Calu3 (cell line): Measurements from ENCODE around the gene SPSB3. TPM values are rescaled to one million over a fixed set of nuclear protein-coding genes. Genes with fewer than 3 reads are reported as not detected.
A peak's percentile ranks its signal among the peaks of the same experiment; 100 is the strongest.

Experiments used
- BruUV-seq: library from RNA; stranded (reverse); fragments of 400-500 nt; replicated peaks from 2 replicates; lab custom pipeline; 2021; lab: Mats Ljungman, UMichigan
- CTCF ChIA-PET: fragments of 300-600 bp; sonication (Branson Sonifier 250); formaldehyde crosslinking; loops from one replicate; lab custom pipeline; 2022; ENCODE audit warnings: antibody characterized with exemption; lab: Charles Lee
- DNase-seq: peaks from one replicate; pipeline ENCODE4 v3.0.0; 2022
- H3K27ac Mint-ChIP-seq: one replicate; pipeline ENCODE4 v1.8.0; 2022; ENCODE audit warnings: mixed read lengths; ENCODE audit not compliant: unreplicated experiment
- H3K27me3 Mint-ChIP-seq: one replicate; pipeline ENCODE4 v1.8.0; 2022; ENCODE audit warnings: mixed read lengths; ENCODE audit not compliant: unreplicated experiment
- H3K36me3 Mint-ChIP-seq: one replicate; pipeline ENCODE4 v1.8.0; 2022; ENCODE audit warnings: mild to moderate bottlenecking, moderate library complexity, mixed read lengths; ENCODE audit not compliant: insufficient read depth, unreplicated experiment
- H3K4me1 Mint-ChIP-seq: one replicate; pipeline ENCODE4 v1.8.0; 2022; ENCODE audit warnings: mild to moderate bottlenecking, low read depth, mixed read lengths; ENCODE audit not compliant: unreplicated experiment
- H3K4me3 Mint-ChIP-seq: one replicate; pipeline ENCODE4 v1.8.0; 2022; ENCODE audit warnings: mild to moderate bottlenecking, low read depth, moderate library complexity, mixed read lengths; ENCODE audit not compliant: unreplicated experiment
- H3K9me3 Mint-ChIP-seq: one replicate; pipeline ENCODE4 v1.8.0; 2022; ENCODE audit warnings: low read depth, mixed read lengths; ENCODE audit not compliant: unreplicated experiment
- intact Hi-C: fragments of 100-400 bp; cut with micrococcal nuclease; formaldehyde crosslinking; loops from one replicate; pipeline ENCODE4 v1.10.0; 2022; ENCODE audit not compliant: unreplicated experiment
- total RNA-seq: library from RNA; stranded (reverse); gene quantifications from 2 replicates; pipeline ENCODE4 v1.2.3, GENCODE V29; 2022
- TF ChIP-seq, protein P1 (sequence below): fragments of 200-600 bp; IDR thresholded peaks from one replicate; pipeline ENCODE4 v1.8.0; 2022; ENCODE audit warnings: antibody characterized with exemption; ENCODE audit not compliant: unreplicated experiment

The SPSB3 gene
- total RNA-seq, 1 experiment from 2014 or later = 44.3 TPM

GRCh38 chr16:1771188-1771863, 11.0 kb downstream of the SPSB3 start, which contains the start of gene NME3:
Gene NME3 (minus strand): TSS chr16:1771543. CDS start chr16:1771534, 9 bp downstream.
- TF ChIP-seq, protein P1, sequence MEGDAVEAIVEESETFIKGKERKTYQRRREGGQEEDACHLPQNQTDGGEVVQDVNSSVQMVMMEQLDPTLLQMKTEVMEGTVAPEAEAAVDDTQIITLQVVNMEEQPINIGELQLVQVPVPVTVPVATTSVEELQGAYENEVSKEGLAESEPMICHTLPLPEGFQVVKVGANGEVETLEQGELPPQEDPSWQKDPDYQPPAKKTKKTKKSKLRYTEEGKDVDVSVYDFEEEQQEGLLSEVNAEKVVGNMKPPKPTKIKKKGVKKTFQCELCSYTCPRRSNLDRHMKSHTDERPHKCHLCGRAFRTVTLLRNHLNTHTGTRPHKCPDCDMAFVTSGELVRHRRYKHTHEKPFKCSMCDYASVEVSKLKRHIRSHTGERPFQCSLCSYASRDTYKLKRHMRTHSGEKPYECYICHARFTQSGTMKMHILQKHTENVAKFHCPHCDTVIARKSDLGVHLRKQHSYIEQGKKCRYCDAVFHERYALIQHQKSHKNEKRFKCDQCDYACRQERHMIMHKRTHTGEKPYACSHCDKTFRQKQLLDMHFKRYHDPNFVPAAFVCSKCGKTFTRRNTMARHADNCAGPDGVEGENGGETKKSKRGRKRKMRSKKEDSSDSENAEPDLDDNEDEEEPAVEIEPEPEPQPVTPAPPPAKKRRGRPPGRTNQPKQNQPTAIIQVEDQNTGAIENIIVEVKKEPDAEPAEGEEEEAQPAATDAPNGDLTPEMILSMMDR = no peak
- DNase-seq = peak; percentile 90
- Mint-ChIP-seq H3K36me3 (peaks cover 92% of the 10 kb centered on the region), H3K4me1 (peaks cover 8% of the 10 kb centered on the region), H3K9me3 (no peaks in the 10 kb centered on the region), H3K4me3 (peak within 1 kb of the TSS; percentile 76), H3K27ac (peak within 1 kb of the TSS; percentile 56), H3K27me3 (no peaks in the 10 kb centered on the region)
- intact Hi-C loops = no loop called here
- no TSS peak for BruUV-seq
- CTCF ChIA-PET = interaction anchor here (0.6 kb wide), 1 partner anchor 93 kb away, joined by 3 read pairs; the partner anchor contains the start of gene JPT2

DNA sequence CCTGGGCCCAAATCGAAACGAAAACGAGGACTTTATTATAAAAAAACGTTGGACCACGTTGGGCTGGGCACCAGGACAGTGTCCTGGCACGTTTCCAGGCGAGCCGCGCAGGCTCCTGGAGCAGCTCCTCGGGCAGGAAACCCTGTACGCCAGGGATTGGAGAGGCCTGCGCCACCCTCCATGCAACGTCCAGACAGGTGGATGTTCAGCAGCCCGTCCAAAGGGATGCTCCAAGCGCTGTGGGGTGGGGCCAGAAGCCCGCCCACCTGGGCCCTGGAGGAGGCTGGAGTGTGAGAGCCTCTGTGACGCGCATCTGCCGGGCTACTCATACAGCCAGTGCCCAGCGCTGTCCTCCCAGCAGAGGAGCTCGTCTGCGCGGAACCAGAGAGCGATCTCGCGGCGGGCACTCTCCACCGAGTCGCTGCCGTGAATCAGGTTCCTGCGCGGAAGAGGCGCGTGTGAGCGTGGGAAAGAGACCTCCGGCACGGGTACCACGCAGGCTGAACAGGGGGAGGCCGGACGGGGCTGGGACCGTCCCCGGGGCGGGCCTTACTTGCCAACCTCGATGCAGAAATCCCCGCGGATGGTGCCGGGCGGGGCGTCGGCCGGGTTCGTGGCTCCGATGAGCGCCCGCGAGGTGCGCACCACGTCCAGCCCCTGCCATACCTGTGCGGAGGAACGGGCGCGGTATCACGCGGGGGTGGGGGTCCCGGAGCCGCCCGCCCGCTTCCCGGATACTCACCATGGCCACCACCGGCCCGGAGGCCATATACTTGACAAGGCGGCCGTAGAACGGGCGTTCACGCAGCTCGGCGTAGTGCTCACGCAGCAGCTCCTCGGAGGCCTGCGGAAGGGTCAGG, 11.8 kb downstream of the SPSB3 start:
- Mint-ChIP-seq H3K27ac (peak overlapping the region; percentile 56), H3K27me3 (no peaks in the 10 kb centered on the region), H3K4me3 (peak overlapping the region; percentile 76), H3K4me1 (peaks cover 8% of the 10 kb centered on the region), H3K36me3 (peaks cover 85% of the 10 kb centered on the region), H3K9me3 (no peaks in the 10 kb centered on the region)
- TF ChIP-seq, protein P1 = no peak
- TSS peak; percentile 34 for BruUV-seq
- DNase-seq = peak; percentile 48
- CTCF ChIA-PET = interaction anchor here (0.6 kb wide), 1 partner anchor 93 kb away, joined by 3 read pairs; the partner anchor contains the start of gene JPT2
- intact Hi-C loops = no loop called here

DNA sequence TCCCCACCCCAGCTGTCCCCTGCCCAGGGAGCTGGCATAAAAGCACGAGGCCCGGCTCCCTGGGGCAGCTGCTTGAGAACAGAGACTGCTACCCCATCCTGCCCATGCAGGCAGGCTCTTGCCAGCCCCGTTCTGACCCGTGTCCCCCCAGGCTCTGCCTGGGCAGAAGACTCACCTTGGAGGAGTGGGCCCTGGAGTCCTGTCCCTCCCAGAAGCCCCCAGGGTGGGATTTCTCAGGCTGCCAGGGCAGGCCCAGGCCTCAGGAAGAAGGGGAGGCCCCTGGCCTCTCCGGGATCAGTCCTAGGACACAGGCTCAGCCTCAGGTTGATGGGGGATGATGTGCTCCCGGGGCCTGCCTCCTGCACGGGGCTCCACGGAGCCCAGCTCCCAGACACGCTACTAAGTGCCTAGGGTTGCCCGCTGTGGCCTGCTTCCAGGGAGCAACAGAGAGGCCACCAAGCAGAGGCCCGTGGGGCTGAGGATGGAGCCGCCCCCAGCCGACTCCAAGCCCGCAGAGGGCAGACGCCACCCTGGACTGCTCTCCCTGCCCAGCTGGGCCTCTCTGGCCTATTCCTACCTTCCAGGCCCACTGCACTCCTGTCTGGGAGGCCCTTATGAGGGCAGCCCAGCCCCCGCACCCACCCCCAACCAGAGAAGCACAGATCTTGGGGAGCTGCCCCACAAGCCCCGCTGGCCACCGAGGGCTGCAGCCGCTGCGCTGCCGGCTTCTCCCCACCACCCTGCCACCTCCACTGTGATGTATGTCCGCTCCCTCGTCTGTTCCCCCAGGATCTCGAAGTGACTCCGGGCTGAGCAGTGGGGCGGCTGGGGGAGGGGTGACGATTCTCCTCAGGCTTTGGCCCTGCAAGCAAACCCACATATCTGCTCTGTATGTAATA, 12.7 kb downstream of the SPSB3 start:
- BruUV-seq = TSS peak; percentile 16
- TF ChIP-seq, protein P1 = no peak
- Mint-ChIP-seq H3K27ac (peak overlapping the region; percentile 56), H3K4me3 (peak overlapping the region; percentile 76), H3K4me1 (peaks cover 8% of the 10 kb centered on the region), H3K36me3 (peaks cover 81% of the 10 kb centered on the region), H3K9me3 (no peaks in the 10 kb centered on the region), H3K27me3 (no peaks in the 10 kb centered on the region)
- CTCF ChIA-PET = interaction anchor here (0.5 kb wide), 1 partner anchor 439 kb away, joined by 3 read pairs; no protein-coding TSS in a partner anchor
- no peak for DNase-seq
- intact Hi-C loops = no loop called here
